Adrenal gland (tissue), 12 donors: Measurements from ENCODE around the gene COMMD9. TPM values are rescaled to one million over a fixed set of nuclear protein-coding genes. Genes with fewer than 3 reads are reported as not detected.

Source experiments
- DNase-seq, 7 donors: peaks; one replicate each; pipeline ENCODE4 v3.0.0-alpha.2; 2019 to 2020
- H3K27ac ChIP-seq, 5 donors: fragments of 200-600 bp; sonication (generic) in 4 of 5; 1 replicate in 3 of 5; 2 replicates in 2 of 5; pipeline versions ENCODE4 v1.5.1 to v1.8.0; 2016 to 2020; ENCODE audit warnings: mild to moderate bottlenecking in 1 of 5
- H3K27me3 ChIP-seq: fragments of 200-600 bp; 2 replicates; pipeline ENCODE4 v1.8.0; 2021
- H3K36me3 ChIP-seq, 2 donors: fragments of 200-600 bp; replicated peaks in 1 of 2; 1 replicate in 1 of 2; 2 replicates in 1 of 2; pipeline versions ENCODE4 v1.5.1 to v1.8.0; 2018 to 2022
- H3K4me1 ChIP-seq, 2 donors: fragments of 200-600 bp; replicated peaks in 1 of 2; 1 replicate in 1 of 2; 2 replicates in 1 of 2; pipeline versions ENCODE4 v1.5.1 to v1.8.0; 2018 to 2021
- H3K4me3 ChIP-seq, 4 donors: fragments of 200-600 bp; sonication (generic) in 3 of 4; one replicate each; pipeline ENCODE4 v1.5.1; 2016 to 2018
- H3K9me3 ChIP-seq, 3 donors: fragments of 200-600 bp; sonication (generic) in 1 of 3; replicated peaks in 1 of 3; 1 replicate in 2 of 3; 2 replicates in 1 of 3; pipeline versions ENCODE4 v1.5.1 to v1.8.0; 2016 to 2021
- CTCF ChIP-seq, 6 experiments: fragments of 450-650 bp in 4 of 6; fragments of 200-600 bp in 2 of 6; sonication (generic) in 1 of 6; IDR thresholded peaks; 1 replicate in 5 of 6; 2 replicates in 1 of 6; pipeline versions ENCODE4 v1.5.1 to v1.8.0; 2016 to 2021; ENCODE audit warnings: antibody characterized with exemption in 6 of 6, mild to moderate bottlenecking in 2 of 6, moderate library complexity in 1 of 6
- POLR2A ChIP-seq, 2 donors: fragments of 450-650 bp; IDR thresholded peaks; one replicate each; pipeline ENCODE4 v1.6.1; 2017; ENCODE audit warnings: antibody characterized with exemption in 2 of 2, mild to moderate bottlenecking in 2 of 2, moderate library complexity in 1 of 2
- WGBS, 4 donors: extraction: QIAGEN DNeasy Blood & Tissue Kit in 2 of 4; methylation state at CpG; one replicate each; pipeline versions ENCODE4 v1.1.5 to v1.1.7; 2013 to 2017; 5-methylcytosine and 5-hydroxymethylcytosine counted together
- intact Hi-C, 2 donors: fragments of 100-400 bp; cut with DNase I; formaldehyde crosslinking; loops; one replicate each; pipeline versions ENCODE4 v1.14.1 to v1.15.0; 2022 to 2023
- polyA plus RNA-seq, 3 donors: library from polyadenylated mRNA; stranded (reverse); fragments of 200-250 nt in 2 of 3; fragments of 350-450 nt in 1 of 3; fragmentation: Illumina TruSeq in 1 of 3; extraction: RNeasy Lipid Tissue Mini Kit (QIAGEN cat#74804) in 1 of 3; gene quantifications; one replicate each; pipeline ENCODE4 v1.2.3, GENCODE V29; 2013 to 2014
- total RNA-seq, 9 donors: library from RNA; depleted of rRNA in 4 of 9; stranded (reverse); fragments of >200 nt in 4 of 9; fragments of 120-200 nt in 1 of 9; fragmentation: NEBNext Ultra II Directional in 1 of 9; extraction: Animal tissue kit (Norgen Biotek cat#: 25700) in 1 of 9; gene quantifications; one replicate each; pipeline versions ENCODE4 v1.1.0 to v1.2.4, GENCODE V29; 2013 to 2023
- donor health status: healthy with polysubstance abuse.
- donor health status: Bipolar disorder and iron deficiency.
- donor health status: DM: yes; HTN: yes; CAD: no.
- donor health status: DM: no; HTN: no; CAD: no.
- donor health status: DM: no; HTN: no; CAD: no.
- donor health status: DM: yes; HTN: yes; CAD: no.

Gene COMMD9
- total and polyA plus RNA-seq, 12 donors = 25.3 to 140 (median 89.5) TPM

- WGBS, 4 donors = 60 to 96% (median 92%) methylated on average over 1 of the region's 1 CpG
- no peak for TF ChIP-seq POLR2A (IDR thresholded peaks at IDR 0.05)
- no peak for TF ChIP-seq CTCF (IDR thresholded peaks at IDR 0.05)
- Histone ChIP-seq H3K27me3 (no peaks in the 10 kb centered on the region), H3K27ac (no peak overlapping the region), H3K4me3 (no peak overlapping the region), H3K9me3 (no peaks in the 10 kb centered on the region), H3K36me3 (peaks cover 0 to 16% of the 10 kb centered on the region in 2 donors), H3K4me1 (peaks cover 0 to 5% of the 10 kb centered on the region in 2 donors)
- no peak for DNase-seq
- intact Hi-C loops = no loop called here
Observed at GRCh38 chr11:36282926-36283325, 6.3 kb downstream of the COMMD9 start.

- Histone ChIP-seq H3K36me3 (peaks cover 0 to 19% of the 10 kb centered on the region in 2 donors), H3K27me3 (no peaks in the 10 kb centered on the region), H3K9me3 (no peaks in the 10 kb centered on the region), H3K27ac (no peak overlapping the region), H3K4me3 (no peak overlapping the region), H3K4me1 (no peaks in the 10 kb centered on the region)
- TF ChIP-seq POLR2A (IDR thresholded peaks at IDR 0.05) = no peak
- no peak for TF ChIP-seq CTCF (IDR thresholded peaks at IDR 0.05)
- no peak for DNase-seq
- intact Hi-C loops = no loop called here
- WGBS, 4 donors = 80 to 97% (median 89%) methylated on average over 4 of the region's 4 CpGs
Observed at GRCh38 chr11:36281850-36282249, 7.4 kb downstream of the COMMD9 start.

GRCh38 chr11:36280531-36280930 is 8.7 kb downstream of the COMMD9 start:
- Histone ChIP-seq H3K9me3 (no peaks in the 10 kb centered on the region), H3K27me3 (no peaks in the 10 kb centered on the region), H3K4me1 (no peaks in the 10 kb centered on the region), H3K27ac (no peak overlapping the region), H3K36me3 (peaks cover 0 to 31% of the 10 kb centered on the region in 2 donors), H3K4me3 (no peak overlapping the region)
- no peak for TF ChIP-seq CTCF (IDR thresholded peaks at IDR 0.05)
- no peak for TF ChIP-seq POLR2A (IDR thresholded peaks at IDR 0.05)
- no peak for DNase-seq
- intact Hi-C loops = no loop called here
- WGBS, 4 donors = 65 to 85% (median 76%) methylated on average over 1 of the region's 1 CpG

- intact Hi-C loops = no loop called here
- H3K36me3 ChIP-seq = peaks cover 0 to 46% of the 10 kb centered on the region in 2 donors
Observed at GRCh38 chr11:36278531-36279282, 10.5 kb downstream of the COMMD9 start.

More at GRCh38 chr11:36278531-36279282, 10.5 kb downstream of the COMMD9 start:
- no peaks in the 10 kb centered on the region for H3K27me3 ChIP-seq
- H3K4me1 ChIP-seq = no peaks in the 10 kb centered on the region
- TF ChIP-seq POLR2A (IDR thresholded peaks at IDR 0.05) = no peak
- no peak for TF ChIP-seq CTCF (IDR thresholded peaks at IDR 0.05)
- H3K4me3 ChIP-seq = no peak overlapping the region
- peak in 2 of 7 donors; percentile 14 to 48 for DNase-seq
- H3K27ac ChIP-seq = no peak overlapping the region
- H3K9me3 ChIP-seq = no peaks in the 10 kb centered on the region
- 83 to 88% (median 85%) methylated on average over 9 to 13 of the region's 13 CpGs for WGBS, 4 donors
